Smooth muscle cell (in vitro differentiated cells): Measurements from ENCODE around the gene ATAD3B. TPM values are rescaled to one million over a fixed set of nuclear protein-coding genes. Genes with fewer than 3 reads are reported as not detected.
"Not testable (repeated sequence)": the region's sequence is repeated elsewhere in the genome, so short reads cannot be mapped to it uniquely, and the experiment has no call there.

Source experiments
- DNase-seq: peaks from one replicate; lab custom pipeline; 2025; ENCODE audit not compliant: unreplicated experiment; lab: John Stamatoyannopoulos, UW
- H2AFZ ChIP-seq: fragments of 200-600 bp; sonication (generic); 2 replicates; pipeline ENCODE4 v1.6.0; 2016; ENCODE audit warnings: antibody characterized with exemption, low read depth, mild to moderate bottlenecking
- H3F3A ChIP-seq: fragments of 200-600 bp; sonication (generic); 2 replicates; pipeline ENCODE4 v1.6.0; 2017; ENCODE audit warnings: antibody characterized with exemption, low read depth
- H3K27ac ChIP-seq: fragments of 200-600 bp; sonication (generic); 2 replicates; pipeline ENCODE4 v1.5.1; 2016; ENCODE audit warnings: low read depth, mild to moderate bottlenecking
- H3K27me3 ChIP-seq: fragments of 200-600 bp; sonication (generic); 2 replicates; pipeline ENCODE4 v1.6.1; 2016; ENCODE audit warnings: low read depth, mild to moderate bottlenecking
- H3K36me3 ChIP-seq: fragments of 200-600 bp; sonication (generic); 2 replicates; pipeline ENCODE4 v1.5.1; 2016; ENCODE audit warnings: low read depth
- H3K4me1 ChIP-seq: fragments of 200-600 bp; sonication (generic); 2 replicates; pipeline ENCODE4 v1.5.1; 2016; ENCODE audit warnings: low read depth
- H3K4me2 ChIP-seq: fragments of 200-600 bp; sonication (generic); 2 replicates; pipeline ENCODE4 v1.6.0; 2016; ENCODE audit warnings: mild to moderate bottlenecking
- H3K4me3 ChIP-seq: fragments of 200-600 bp; sonication (generic); 2 replicates; pipeline ENCODE4 v1.5.1; 2016; ENCODE audit warnings: mild to moderate bottlenecking
- H3K79me2 ChIP-seq: fragments of 200-600 bp; sonication (generic); 2 replicates; pipeline ENCODE4 v1.6.0; 2016; ENCODE audit warnings: low read depth, mild to moderate bottlenecking
- H3K9ac ChIP-seq: fragments of 200-600 bp; sonication (generic); 2 replicates; pipeline ENCODE4 v1.6.0; 2016; ENCODE audit warnings: low read depth
- H3K9me3 ChIP-seq: fragments of 200-600 bp; sonication (generic); replicated peaks from 2 replicates; pipeline ENCODE4 v1.5.1; 2016; ENCODE audit warnings: low read depth
- H4K20me1 ChIP-seq: fragments of 200-600 bp; sonication (generic); 2 replicates; pipeline ENCODE4 v1.6.0; 2016; ENCODE audit warnings: low read depth
- WGBS: methylation state at CpG from one replicate; pipeline ENCODE4 v1.1.7; 2016; ENCODE audit warnings: low lambda C conversion rate; 5-methylcytosine and 5-hydroxymethylcytosine counted together
- polyA plus RNA-seq: library from polyadenylated mRNA; unstranded; fragments of >200 nt; fragmentation: Nextera tagmentation; extraction: Ambion mirVana; gene quantifications from 2 replicates; pipeline ENCODE4 v1.2.1, GENCODE V29; 2016
- total RNA-seq: library from RNA; depleted of rRNA; stranded (reverse); fragments of >200 nt; gene quantifications from 2 replicates; pipeline ENCODE4 v1.2.3, GENCODE V29; 2014
- TF ChIP-seq, protein P1 (sequence below): fragments of 200-600 bp; sonication (generic); IDR thresholded peaks from 2 replicates; pipeline ENCODE4 v1.5.1; 2017; ENCODE audit warnings: borderline replicate concordance, mild to moderate bottlenecking, antibody characterized with exemption; ENCODE audit not compliant: insufficient read depth, poor library complexity, severe bottlenecking

Gene ATAD3B
- total and polyA plus RNA-seq, 2 experiments from 2014 or later = 8.6 to 20.2 TPM

DNA sequence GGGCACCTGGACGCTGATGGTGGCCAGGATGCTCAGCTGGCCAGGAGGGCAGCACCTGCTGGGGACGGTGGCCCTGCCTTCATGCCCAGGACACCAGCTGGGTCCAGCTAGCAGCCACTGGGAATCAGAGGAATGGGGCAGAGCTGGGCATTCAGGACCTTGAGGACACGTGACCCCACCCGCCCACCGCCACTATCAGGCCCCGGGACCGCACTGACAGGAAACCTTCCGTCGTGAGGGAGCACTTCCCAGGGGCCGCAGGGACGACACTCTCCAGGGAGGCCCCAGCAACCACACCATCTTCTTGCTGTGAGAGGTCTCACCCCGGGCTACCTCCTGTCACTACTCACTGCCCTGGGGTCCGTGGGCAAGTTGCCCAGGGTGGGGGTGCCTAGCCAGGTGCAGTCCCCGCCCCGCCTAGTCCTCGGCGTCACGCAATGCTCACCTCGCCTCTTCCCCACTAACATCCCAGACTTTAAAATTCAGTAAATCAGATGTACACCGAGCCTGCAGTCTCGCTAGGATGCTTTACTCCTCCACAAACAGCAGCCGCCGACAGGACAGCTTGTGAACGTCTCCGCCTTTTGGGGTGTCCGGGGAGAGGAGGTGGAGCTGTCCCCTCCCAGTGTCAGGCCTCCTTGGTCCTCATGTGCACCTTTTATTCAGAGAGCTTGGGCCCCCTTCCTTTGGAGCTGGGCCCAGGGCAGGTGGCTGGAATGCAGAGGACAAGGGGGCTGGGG is 31.1 kb upstream of the ATAD3B start:
- Histone ChIP-seq H4K20me1 (peaks cover 26% of the 10 kb centered on the region), H3K36me3 (no peaks in the 10 kb centered on the region), H3K4me3 (no peak overlapping the region), H2AFZ (no peak overlapping the region), H3K4me2 (no peak overlapping the region), H3K9me3 (no peaks in the 10 kb centered on the region), H3K4me1 (peaks cover 7% of the 10 kb centered on the region), H3F3A (no peaks in the 10 kb centered on the region), H3K27me3 (no peaks in the 10 kb centered on the region), H3K79me2 (peaks cover 16% of the 10 kb centered on the region), H3K9ac (no peak overlapping the region), H3K27ac (no peak overlapping the region)
- TF ChIP-seq, protein P1, sequence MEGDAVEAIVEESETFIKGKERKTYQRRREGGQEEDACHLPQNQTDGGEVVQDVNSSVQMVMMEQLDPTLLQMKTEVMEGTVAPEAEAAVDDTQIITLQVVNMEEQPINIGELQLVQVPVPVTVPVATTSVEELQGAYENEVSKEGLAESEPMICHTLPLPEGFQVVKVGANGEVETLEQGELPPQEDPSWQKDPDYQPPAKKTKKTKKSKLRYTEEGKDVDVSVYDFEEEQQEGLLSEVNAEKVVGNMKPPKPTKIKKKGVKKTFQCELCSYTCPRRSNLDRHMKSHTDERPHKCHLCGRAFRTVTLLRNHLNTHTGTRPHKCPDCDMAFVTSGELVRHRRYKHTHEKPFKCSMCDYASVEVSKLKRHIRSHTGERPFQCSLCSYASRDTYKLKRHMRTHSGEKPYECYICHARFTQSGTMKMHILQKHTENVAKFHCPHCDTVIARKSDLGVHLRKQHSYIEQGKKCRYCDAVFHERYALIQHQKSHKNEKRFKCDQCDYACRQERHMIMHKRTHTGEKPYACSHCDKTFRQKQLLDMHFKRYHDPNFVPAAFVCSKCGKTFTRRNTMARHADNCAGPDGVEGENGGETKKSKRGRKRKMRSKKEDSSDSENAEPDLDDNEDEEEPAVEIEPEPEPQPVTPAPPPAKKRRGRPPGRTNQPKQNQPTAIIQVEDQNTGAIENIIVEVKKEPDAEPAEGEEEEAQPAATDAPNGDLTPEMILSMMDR = no peak
- DNase-seq = no peak
- WGBS = 95% methylated on average over 26 of the region's 26 CpGs

DNA sequence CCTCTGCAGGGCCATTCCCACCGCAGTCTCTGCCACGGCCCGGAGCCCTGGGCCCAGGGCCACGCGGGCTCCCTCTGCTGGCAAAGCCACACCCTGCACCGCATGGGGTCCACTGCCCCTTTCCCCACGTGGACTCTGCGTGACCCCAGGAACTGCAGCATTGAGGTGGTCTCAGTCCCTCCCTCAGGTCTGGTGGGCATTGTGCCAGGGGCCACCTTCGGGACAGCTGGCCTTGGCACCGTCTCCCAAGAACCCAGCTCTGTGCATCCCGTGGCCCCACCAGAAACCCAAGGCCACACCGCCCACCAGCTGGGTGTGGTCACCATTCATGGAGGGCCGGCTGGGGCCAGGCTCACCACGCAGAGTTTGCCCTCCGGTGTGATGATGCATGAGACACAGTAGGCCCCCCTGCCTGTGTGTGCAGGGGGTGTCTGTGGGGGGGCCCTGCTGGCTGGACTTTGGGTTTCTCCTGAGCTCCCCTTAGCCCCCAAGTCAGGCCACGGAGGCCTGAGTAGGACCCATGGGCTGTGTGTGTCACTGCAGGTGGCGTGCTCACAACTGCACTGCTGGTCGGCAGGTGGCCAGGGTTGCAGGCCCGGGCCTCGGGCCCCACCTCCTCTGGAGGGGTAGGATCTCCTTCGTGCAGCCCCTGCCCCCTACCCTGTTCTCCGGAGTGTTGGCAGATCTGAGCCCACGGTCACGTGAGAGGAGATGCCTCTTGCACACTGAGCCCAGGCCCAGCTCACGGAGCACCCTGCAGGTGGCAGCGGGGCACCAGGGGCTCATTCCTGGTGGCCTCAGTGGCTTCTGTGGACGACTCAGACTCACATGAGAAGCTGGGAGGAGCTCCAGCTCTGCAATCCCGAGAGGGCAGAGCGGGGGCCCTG is 30.3 kb upstream of the ATAD3B start:
- TF ChIP-seq, protein P1 = peak; percentile 72
- Histone ChIP-seq H3K4me1 (peaks cover 3% of the 10 kb centered on the region), H3K9me3 (no peaks in the 10 kb centered on the region), H3K4me2 (no peak overlapping the region), H3K36me3 (no peaks in the 10 kb centered on the region), H3K9ac (no peak overlapping the region), H3K27me3 (no peaks in the 10 kb centered on the region), H2AFZ (no peak overlapping the region), H3K4me3 (no peak overlapping the region), H3K27ac (no peak overlapping the region), H3F3A (no peaks in the 10 kb centered on the region), H4K20me1 (peaks cover 22% of the 10 kb centered on the region), H3K79me2 (peaks cover 11% of the 10 kb centered on the region)
- WGBS = 69% methylated on average over 28 of the region's 29 CpGs
- DNase-seq = no peak

DNA sequence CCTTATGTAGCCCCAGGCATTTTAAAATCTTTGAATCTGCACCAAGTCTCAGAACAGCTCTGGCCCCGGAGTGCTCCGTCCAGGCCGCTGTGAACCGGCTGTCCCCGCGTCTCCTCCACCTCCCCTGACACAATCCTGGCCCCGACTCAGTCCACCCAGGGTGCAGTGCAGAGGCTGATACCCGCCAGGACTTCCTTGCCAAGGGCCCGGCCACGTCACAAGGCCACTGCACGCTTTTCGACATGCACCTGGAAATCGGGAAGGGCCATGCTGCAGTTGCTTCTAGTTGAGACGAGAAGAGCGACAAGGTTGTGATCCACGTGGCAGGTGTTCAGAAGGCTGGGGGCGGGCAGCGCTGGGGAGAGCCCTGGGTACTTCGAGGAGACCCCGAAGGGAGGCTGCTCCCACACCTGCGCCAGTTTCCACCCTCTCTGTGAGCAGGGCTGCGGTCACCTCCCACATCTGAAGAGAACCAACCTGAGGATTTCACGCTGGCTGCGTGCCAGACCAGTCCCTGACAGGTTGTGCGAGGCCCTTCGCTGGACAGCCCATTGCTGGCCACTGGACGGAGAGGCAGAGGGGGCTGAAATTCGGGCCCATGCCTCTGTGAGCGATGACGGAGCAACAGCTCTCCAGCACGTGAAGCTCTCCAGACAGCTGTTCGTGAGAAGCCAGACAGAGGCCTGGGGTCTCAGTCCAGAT is 29.3 kb upstream of the ATAD3B start:
- Histone ChIP-seq H3K36me3 (no peaks in the 10 kb centered on the region), H3K9ac (no peak overlapping the region), H3K79me2 (peaks cover 1% of the 10 kb centered on the region), H2AFZ (no peak overlapping the region), H3F3A (no peaks in the 10 kb centered on the region), H3K4me2 (no peak overlapping the region), H3K9me3 (no peaks in the 10 kb centered on the region), H3K27me3 (no peaks in the 10 kb centered on the region), H3K4me3 (no peak overlapping the region), H4K20me1 (peaks cover 12% of the 10 kb centered on the region), H3K27ac (no peak overlapping the region), H3K4me1 (no peaks in the 10 kb centered on the region)
- TF ChIP-seq, protein P1 = no peak
- WGBS = 95% methylated on average over 32 of the region's 32 CpGs
- no peak for DNase-seq

DNA sequence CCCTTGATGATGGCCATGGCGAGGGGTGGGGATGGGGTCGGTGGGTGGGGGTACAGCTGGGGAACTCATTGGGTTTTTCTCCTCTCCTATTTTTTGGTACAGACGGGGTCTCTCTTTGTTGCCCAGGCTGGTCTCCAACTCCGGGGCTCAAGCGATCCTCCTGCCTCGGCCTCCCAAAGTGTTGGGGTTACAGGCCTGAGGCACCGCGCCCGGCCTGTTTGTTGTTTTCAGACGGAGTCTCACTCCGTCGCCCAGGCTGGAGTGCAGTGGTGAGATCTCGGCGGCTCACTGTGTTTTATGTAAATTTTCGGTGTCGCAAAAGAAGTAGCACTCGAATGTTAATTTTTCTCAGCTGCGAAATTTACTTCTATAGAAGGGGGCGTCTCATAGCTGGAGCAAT is 24.9 kb upstream of the ATAD3B start:
- H3K27ac ChIP-seq, H3K9ac ChIP-seq, H4K20me1 ChIP-seq, H3K36me3 ChIP-seq, H3K79me2 ChIP-seq, H3K4me1 ChIP-seq, H3K4me2 ChIP-seq, H2AFZ ChIP-seq, DNase-seq, H3K27me3 ChIP-seq, H3K9me3 ChIP-seq, H3F3A ChIP-seq, H3K4me3 ChIP-seq: not testable (repeated sequence)
- WGBS = 94% methylated on average over 17 of the region's 19 CpGs
